Urinary bladder (tissue), 4 donors: Measurements from ENCODE around the gene DCBLD2. TPM values are rescaled to one million over a fixed set of nuclear protein-coding genes. Genes with fewer than 3 reads are reported as not detected.

Experiments used
- DNase-seq: peaks from one replicate; pipeline ENCODE4 v3.0.0-alpha.2; 2015; ENCODE audit errors: extremely low spot score
- H3K27ac ChIP-seq: one replicate; pipeline ENCODE4 v1.5.1; 2013; ENCODE audit warnings: low read depth, mild to moderate bottlenecking, moderate library complexity
- H3K36me3 ChIP-seq: one replicate; pipeline ENCODE4 v1.6.1; 2013; ENCODE audit warnings: mild to moderate bottlenecking, moderate library complexity; ENCODE audit not compliant: insufficient read depth
- H3K4me1 ChIP-seq: one replicate; pipeline ENCODE4 v1.6.1; 2013; ENCODE audit warnings: mild to moderate bottlenecking, moderate library complexity; ENCODE audit not compliant: insufficient read depth
- H3K4me3 ChIP-seq: one replicate; pipeline ENCODE4 v1.5.1; 2013; ENCODE audit warnings: low read depth, low read length
- WGBS: extraction: QIAGEN DNeasy Blood & Tissue Kit; methylation state at CpG from one replicate; pipeline ENCODE4 v1.1.7; 2013; 5-methylcytosine and 5-hydroxymethylcytosine counted together
- polyA plus RNA-seq: library from polyadenylated mRNA; stranded (reverse); fragments of 200-250 nt; gene quantifications from one replicate; pipeline ENCODE4 v1.2.3, GENCODE V29; 2013
- total RNA-seq: library from RNA; depleted of rRNA; stranded (reverse); fragments of >200 nt; gene quantifications from one replicate; pipeline ENCODE4 v1.2.3, GENCODE V29; 2014
- donor health status: healthy with polysubstance abuse.
- donor health status: healthy.

Gene DCBLD2
- total and polyA plus RNA-seq, 2 donors: 16.0 to 79.6 TPM

- H3K4me1 ChIP-seq: no peaks in the 10 kb centered on the region
- no peak for DNase-seq
- H3K27ac ChIP-seq: no peak overlapping the region
- H3K36me3 ChIP-seq: no peaks in the 10 kb centered on the region
- H3K4me3 ChIP-seq: no peak overlapping the region
- WGBS: 97% methylated on average over 1 of the region's 1 CpG
These were observed 72.2 kb downstream of the DCBLD2 start for GRCh38 chr3:98829246-98829832.

- no peak overlapping the region for H3K27ac ChIP-seq
- no peak for DNase-seq
- WGBS: 39% methylated on average over 1 of the region's 1 CpG
- H3K4me1 ChIP-seq: no peaks in the 10 kb centered on the region
- no peaks in the 10 kb centered on the region for H3K36me3 ChIP-seq
- H3K4me3 ChIP-seq: no peak overlapping the region
These were observed 74.1 kb downstream of the DCBLD2 start for GRCh38 chr3:98827221-98827920.

DNA sequence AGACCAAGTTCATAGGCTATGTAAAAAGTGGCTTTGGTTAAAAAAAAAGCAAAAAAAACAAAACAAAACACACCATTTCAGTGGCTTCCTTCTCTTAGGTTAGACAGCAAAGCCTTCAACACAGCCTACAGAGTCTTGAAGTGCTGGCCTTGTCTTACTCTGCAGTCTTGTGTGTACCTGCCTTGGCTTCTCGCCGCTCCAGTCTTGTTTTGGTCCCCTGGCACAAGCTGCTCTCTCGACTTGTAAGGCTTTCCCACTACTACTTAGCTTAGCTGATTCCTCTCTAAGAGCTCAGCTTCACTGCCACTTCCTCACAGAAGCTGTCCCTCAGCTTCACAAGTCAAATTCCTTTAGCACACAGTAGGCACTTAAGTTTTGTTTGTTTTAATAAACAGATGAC is 75.4 kb downstream of the DCBLD2 start:
- H3K4me3 ChIP-seq: no peak overlapping the region

DNA sequence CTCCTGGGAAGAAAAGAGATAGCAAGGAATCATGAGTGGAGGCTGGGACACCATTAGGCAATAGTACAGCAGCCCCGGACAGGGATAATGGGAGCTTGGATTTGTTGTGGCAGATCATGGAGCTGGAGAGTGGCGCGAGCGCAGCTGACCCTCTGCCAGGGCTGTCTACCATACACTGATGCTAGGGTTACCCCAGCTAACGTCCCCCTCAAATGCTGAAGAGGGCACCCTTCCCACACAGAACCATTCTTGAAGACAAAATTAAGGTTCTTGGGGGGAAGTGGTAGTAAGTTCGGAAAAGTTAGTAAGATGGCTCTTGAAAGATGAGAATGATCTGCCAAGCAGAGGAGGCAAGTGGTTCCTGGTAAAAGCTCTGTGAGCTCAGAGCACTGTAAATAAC is 77.2 kb downstream of the DCBLD2 start:
- H3K27ac ChIP-seq: no peak overlapping the region
- no peaks in the 10 kb centered on the region for H3K36me3 ChIP-seq
- no peak overlapping the region for H3K4me3 ChIP-seq
- no peaks in the 10 kb centered on the region for H3K4me1 ChIP-seq
- 97% methylated on average over 6 of the region's 6 CpGs for WGBS
- no peak for DNase-seq

More for the DNA sequence above, 75.4 kb downstream of the DCBLD2 start:
- WGBS: 81% methylated on average over 3 of the region's 3 CpGs
- H3K4me1 ChIP-seq: no peaks in the 10 kb centered on the region
- no peak for DNase-seq
- no peak overlapping the region for H3K27ac ChIP-seq
- H3K36me3 ChIP-seq: no peaks in the 10 kb centered on the region

DNA sequence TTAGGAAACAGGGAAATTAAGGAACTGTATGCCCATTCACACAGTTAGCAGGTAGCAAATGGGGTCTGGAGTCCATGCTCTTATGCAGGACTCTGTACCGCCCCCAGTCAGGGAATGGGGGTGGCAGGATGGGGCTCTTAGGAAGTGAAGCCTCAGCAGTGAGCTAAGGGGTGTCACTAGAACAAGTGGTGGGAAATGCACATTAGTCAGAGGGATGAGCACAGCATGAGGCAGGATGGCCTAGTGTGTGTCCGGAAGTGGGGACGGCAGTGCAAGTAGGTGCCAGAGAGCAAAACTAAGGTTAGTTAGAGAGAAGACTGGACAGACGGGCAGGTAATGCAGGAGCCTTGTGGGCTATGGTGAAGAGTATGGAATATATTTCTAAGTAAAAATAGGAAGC is 77.7 kb downstream of the DCBLD2 start:
- WGBS: 97% methylated on average over 4 of the region's 4 CpGs
- no peak overlapping the region for H3K27ac ChIP-seq
- no peaks in the 10 kb centered on the region for H3K4me1 ChIP-seq

DNA sequence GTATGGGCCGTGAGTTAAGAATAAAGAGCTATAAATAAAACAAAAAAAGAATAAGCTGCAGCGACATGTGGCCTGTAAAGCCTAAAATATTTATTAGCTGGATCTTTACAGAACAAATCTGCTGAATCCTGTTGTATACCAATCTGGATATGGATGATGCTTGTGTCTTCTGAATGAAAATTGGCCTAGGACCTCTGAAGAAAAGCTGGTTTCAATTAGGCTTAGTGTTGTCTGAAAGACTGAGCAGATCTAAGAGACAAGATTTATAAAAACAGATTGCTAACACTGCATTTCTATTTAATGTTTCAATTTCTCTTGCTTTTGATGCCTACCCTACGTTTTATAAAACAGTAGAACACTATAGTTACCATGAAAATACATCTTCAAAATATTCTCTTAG is 80.4 kb downstream of the DCBLD2 start:
- H3K4me1 ChIP-seq: no peaks in the 10 kb centered on the region
- no peak overlapping the region for H3K27ac ChIP-seq
- H3K36me3 ChIP-seq: no peaks in the 10 kb centered on the region
- 34% methylated on average over 3 of the region's 3 CpGs for WGBS
- H3K4me3 ChIP-seq: no peak overlapping the region
- DNase-seq: no peak

More for the DNA sequence above, 77.7 kb downstream of the DCBLD2 start:
- H3K4me3 ChIP-seq: no peak overlapping the region
- no peak for DNase-seq
- no peaks in the 10 kb centered on the region for H3K36me3 ChIP-seq

GRCh38 chr3:98817547-98818041 is 83.9 kb downstream of the DCBLD2 start:
- Histone ChIP-seq H3K4me1 (no peaks in the 10 kb centered on the region), H3K4me3 (no peak overlapping the region), H3K36me3 (no peaks in the 10 kb centered on the region), H3K27ac (no peak overlapping the region)
- whole genome bisulfite sequencing: 28% methylated on average over 3 of the region's 3 CpGs
- no peak for DNase-seq

- DNase-seq: no peak
- Histone ChIP-seq H3K27ac (no peak overlapping the region), H3K36me3 (no peaks in the 10 kb centered on the region), H3K4me3 (no peak overlapping the region), H3K4me1 (no peaks in the 10 kb centered on the region)
- 74% methylated on average over 5 of the region's 5 CpGs for WGBS
These were observed 86.6 kb downstream of the DCBLD2 start for GRCh38 chr3:98814817-98815420.

DNA sequence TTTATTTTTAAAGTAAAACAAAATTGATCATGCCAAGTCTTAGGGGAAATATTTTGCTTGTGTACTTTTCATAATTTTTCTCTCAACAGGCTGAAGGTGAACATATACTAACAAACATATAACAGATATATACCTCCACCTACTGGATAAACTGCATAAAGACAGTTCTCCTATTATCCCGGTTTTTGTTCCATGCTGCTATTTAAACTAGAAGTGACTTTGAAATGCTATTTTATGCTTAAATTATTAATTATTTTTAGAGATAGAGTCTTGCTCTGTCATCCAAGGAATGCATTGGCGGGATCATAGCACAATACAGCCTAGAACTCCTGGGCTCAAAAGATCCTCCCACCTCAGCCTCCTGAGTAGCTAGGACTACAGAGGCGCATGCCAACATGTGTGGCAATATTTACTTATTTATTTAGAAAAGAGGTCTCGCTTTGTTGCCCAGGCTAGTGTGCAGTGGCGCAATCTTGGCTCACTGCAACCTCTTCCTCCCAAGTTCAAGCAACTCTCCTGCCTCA is 88.6 kb downstream of the DCBLD2 start:
- no peaks in the 10 kb centered on the region for H3K4me1 ChIP-seq
- WGBS: 69% methylated on average over 5 of the region's 5 CpGs
- peaks cover 3% of the 10 kb centered on the region for H3K36me3 ChIP-seq
- no peak overlapping the region for H3K27ac ChIP-seq
- no peak overlapping the region for H3K4me3 ChIP-seq
- DNase-seq: no peak

DNA sequence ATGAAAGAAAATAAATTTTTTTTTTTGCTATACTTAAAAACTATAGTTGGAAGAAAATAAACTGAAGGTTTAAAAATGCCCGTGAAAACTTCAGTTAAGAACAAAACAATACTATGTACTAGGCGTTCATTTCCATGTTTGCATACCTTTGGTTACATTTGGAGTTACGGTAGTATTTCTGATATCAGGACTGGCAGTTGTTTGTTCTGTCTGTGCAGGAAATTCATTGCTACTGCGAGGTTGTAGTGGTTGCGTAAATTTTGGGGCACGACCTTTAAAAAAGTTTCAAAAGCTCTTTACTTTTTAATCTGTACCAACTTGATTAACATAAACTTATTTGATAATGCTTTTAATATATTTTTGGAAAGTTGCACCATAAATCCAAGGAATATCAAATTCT is 90.4 kb downstream of the DCBLD2 start:
- H3K4me3 ChIP-seq: no peak overlapping the region
- H3K27ac ChIP-seq: no peak overlapping the region
- no peaks in the 10 kb centered on the region for H3K4me1 ChIP-seq
- 81% methylated on average over 6 of the region's 6 CpGs for WGBS
- H3K36me3 ChIP-seq: peaks cover 3% of the 10 kb centered on the region
- DNase-seq: no peak

DNA sequence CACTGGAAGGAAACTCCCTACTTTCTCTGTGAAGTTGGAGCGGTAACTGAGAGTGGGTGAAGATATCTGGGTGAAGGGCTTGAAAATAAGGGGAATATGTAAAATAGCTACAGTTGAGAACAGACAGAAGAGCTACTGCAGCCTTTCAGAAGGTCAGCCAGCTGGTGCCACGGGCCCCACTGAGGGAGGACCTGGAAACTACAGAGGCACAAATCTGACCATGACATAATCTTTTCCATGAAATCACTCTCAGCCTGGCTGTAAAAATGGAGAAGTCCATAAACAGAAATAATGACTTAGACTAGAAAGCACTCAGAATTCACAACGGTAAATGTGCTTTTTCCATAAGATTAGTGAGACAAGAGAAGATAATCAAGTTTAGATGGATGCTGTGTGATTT is 91.9 kb downstream of the DCBLD2 start:
- 45% methylated on average over 3 of the region's 3 CpGs for WGBS
- DNase-seq: no peak
- H3K4me3 ChIP-seq: no peak overlapping the region
- no peaks in the 10 kb centered on the region for H3K4me1 ChIP-seq
- no peak overlapping the region for H3K27ac ChIP-seq
- H3K36me3 ChIP-seq: peaks cover 3% of the 10 kb centered on the region

DNA sequence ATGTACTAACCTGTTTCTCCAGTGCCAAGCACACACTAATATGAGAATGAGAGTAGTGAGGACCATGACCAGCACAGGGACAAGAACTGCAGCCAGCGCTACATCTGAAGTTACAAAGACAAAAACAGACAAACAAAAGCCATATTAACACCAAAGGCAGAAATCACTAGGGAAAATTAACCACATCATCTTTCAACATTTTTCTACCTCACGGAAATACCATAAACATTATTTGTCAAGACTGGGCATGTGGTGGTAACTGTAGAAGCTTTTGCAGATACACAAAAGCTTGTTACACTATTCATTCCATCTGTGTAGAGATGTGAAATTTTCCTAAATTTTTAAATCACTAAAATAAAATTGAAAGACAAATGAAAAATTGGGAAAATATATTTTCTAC is 93.4 kb downstream of the DCBLD2 start:
- peaks cover 3% of the 10 kb centered on the region for H3K36me3 ChIP-seq
- no peak overlapping the region for H3K27ac ChIP-seq
- no peak overlapping the region for H3K4me3 ChIP-seq
- WGBS: 98% methylated on average over 2 of the region's 2 CpGs
- DNase-seq: no peak
- no peaks in the 10 kb centered on the region for H3K4me1 ChIP-seq

DNA sequence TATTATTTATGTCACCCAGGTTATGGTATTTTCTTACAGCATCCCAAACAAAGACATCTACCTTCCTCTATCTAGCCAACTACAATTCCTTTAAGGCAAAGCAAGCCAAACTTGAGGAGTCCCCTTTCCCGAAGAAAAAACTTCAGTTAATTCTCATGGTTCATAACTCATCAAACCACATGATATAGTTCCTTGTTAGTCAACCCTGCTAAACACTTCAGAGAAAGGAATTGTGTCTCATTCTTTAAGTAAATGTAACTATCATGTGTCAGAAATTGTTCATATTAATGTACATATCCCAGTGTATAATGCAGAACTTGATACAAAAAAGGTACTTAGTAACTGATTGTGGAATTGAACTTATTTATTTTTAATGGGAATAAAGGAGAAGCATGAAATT is 93.9 kb downstream of the DCBLD2 start:
- 94% methylated on average over 1 of the region's 1 CpG for WGBS
- Histone ChIP-seq H3K36me3 (peaks cover 3% of the 10 kb centered on the region), H3K27ac (no peak overlapping the region), H3K4me1 (no peaks in the 10 kb centered on the region), H3K4me3 (no peak overlapping the region)
- DNase-seq: no peak

GRCh38 chr3:98807011-98807410 is 94.5 kb downstream of the DCBLD2 start:
- H3K4me1 ChIP-seq: no peaks in the 10 kb centered on the region

More at GRCh38 chr3:98807011-98807410, 94.5 kb downstream of the DCBLD2 start:
- no peak for DNase-seq
- H3K4me3 ChIP-seq: no peak overlapping the region
- 96% methylated on average over 4 of the region's 4 CpGs for WGBS
- peaks cover 3% of the 10 kb centered on the region for H3K36me3 ChIP-seq
- no peak overlapping the region for H3K27ac ChIP-seq
